AG09309 (cell line): ENCODE measurements around the gene HAS3.

Experiments
- DNase-seq: peaks from one replicate; pipeline ENCODE4 v3.0.0-alpha.2; 2010; ENCODE audit warnings: low read depth
- H3K4me3 ChIP-seq: 2 replicates; pipeline ENCODE4 v1.5.1; 2011; ENCODE audit warnings: mild to moderate bottlenecking, low read depth, low read length, moderate library complexity; ENCODE audit not compliant: control insufficient read depth
- TF ChIP-seq, protein P1 (sequence below): IDR thresholded peaks from 2 replicates; pipeline ENCODE4 v1.5.1; 2011; ENCODE audit warnings: mild to moderate bottlenecking, low read depth, low read length, inconsistent platforms; ENCODE audit not compliant: insufficient read depth, control insufficient read depth; ENCODE audit errors: missing control alignments

The HAS3 gene

DNA sequence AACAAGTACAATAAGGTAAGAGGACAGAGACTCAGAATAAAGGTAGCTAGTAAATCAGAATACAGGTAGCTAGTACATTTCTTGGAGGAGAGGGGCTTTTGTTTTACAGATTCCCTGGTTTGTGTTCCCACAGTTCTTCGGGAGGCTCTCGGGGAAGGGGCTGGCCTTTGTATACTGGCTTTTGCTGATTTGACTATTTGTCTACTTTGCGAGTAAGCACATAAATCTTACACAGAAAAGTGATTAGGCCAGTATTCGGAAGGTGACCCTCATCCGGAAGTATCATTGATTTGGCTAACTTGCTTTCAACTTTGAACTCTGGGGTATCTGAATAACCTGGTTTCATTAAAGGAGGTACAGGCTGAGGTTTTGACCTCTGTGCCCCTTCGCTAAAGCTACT is 60.1 kb downstream of the HAS3 start:
- DNase-seq = no peak
- TF ChIP-seq, protein P1, sequence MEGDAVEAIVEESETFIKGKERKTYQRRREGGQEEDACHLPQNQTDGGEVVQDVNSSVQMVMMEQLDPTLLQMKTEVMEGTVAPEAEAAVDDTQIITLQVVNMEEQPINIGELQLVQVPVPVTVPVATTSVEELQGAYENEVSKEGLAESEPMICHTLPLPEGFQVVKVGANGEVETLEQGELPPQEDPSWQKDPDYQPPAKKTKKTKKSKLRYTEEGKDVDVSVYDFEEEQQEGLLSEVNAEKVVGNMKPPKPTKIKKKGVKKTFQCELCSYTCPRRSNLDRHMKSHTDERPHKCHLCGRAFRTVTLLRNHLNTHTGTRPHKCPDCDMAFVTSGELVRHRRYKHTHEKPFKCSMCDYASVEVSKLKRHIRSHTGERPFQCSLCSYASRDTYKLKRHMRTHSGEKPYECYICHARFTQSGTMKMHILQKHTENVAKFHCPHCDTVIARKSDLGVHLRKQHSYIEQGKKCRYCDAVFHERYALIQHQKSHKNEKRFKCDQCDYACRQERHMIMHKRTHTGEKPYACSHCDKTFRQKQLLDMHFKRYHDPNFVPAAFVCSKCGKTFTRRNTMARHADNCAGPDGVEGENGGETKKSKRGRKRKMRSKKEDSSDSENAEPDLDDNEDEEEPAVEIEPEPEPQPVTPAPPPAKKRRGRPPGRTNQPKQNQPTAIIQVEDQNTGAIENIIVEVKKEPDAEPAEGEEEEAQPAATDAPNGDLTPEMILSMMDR = no peak
- H3K4me3 ChIP-seq = no peak overlapping the region

DNA sequence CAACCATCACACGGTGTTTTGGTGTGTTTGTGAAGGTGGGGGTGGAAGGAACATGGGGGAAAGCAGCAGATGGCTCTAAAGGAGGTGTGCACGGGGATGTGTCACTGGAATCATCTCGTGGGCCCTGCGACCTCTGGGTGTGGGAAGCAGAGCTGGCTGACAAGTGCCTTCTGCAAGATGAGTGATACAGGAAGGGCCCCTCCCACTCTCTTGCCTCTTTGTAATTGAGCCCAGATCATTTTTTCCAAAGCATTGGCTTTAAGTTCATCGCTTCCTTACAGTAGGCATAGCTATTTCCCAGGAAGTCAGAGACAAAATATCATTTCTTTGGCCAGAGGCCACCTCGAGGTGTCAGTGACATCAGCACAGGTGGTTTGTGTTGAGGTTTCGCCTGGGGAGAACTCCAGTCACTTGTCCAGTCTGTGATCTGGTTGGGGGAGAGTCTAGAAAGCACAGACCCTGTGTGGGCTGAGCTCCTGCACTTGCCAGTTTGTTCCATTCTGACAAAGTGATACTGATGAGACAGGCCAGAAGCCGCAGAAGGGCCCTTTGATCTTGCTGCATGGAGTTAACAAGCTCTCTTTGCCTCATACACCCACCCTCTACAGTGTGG is 60.9 kb downstream of the HAS3 start:
- TF ChIP-seq, protein P1 = no peak
- H3K4me3 ChIP-seq = no peak overlapping the region
- DNase-seq = no peak

DNA sequence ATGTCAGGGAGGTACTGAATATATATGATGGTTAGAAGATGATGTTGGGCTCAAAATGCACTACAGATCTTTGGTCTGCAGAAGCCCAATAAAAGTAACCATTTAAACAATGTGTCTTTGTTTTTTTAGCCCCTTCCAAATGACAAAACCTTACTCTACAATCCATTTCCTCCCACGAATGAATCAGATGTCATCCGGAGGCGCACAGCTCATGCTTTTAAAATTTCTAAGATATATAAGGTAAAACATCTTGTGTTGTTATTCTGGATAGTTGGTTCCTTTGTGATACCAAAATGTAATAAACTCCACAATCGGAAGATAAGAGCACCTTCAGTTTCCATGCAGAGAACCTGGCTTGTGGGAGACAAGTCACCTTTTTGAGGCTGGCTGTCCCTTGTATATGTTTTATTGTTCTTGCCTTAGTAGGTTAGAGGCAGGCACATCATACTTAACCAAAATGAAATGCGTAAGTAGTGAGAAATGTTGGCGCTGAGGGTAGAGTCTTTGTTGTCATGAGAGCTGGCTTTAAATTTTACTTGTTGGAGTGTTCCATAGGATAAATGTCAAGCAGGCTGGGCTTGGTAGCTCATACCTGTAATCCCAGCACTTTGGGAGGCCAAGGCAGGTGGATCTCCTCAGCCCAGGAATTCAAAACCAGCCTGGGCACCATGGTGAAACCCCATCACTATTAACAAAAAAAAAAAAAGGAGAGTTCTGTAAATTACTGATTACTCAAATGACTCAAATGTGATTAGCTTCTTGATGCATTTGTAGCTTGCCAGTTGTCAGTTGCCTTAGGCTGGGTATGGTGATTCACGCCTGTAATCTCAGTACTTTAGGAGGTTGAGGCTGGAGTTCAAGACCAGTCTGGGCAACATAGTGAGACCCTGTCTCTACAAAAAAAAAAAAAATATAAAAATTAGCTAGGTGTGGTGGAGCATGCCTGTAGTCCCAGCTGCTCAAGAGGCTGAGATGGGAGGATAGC is 61.8 kb downstream of the HAS3 start:
- no peak for DNase-seq
- TF ChIP-seq, protein P1 = no peak
- H3K4me3 ChIP-seq = no peak overlapping the region
